Heart left ventricle (tissue), 16 donors: Measurements from ENCODE around the gene PDE5A. TPM values are rescaled to one million over a fixed set of nuclear protein-coding genes. Genes with fewer than 3 reads are reported as not detected.

Source experiments
- ATAC-seq, 4 donors: fragments of 200-7000 bp; cut with Tn5 transposase; one replicate each; pipeline ENCODE4 v1.9.1; 2020 to 2022; ENCODE audit warnings: moderate library complexity in 4 of 4, mild to moderate bottlenecking in 3 of 4, moderate number of reproducible peaks in 1 of 4
- DNase-seq, 5 donors: peaks; one replicate each; pipeline ENCODE4 v3.0.0-alpha.2; 2020
- H3K27ac ChIP-seq, 12 donors: fragments of 200-600 bp; sonication (generic) in 4 of 12; one replicate each; pipeline versions ENCODE4 v1.5.0 to v1.8.0; 2016 to 2022; ENCODE audit warnings: mild to moderate bottlenecking in 2 of 12
- H3K27me3 ChIP-seq, 9 donors: fragments of 200-600 bp; sonication (generic) in 2 of 9; one replicate each; pipeline versions ENCODE4 v1.5.1 to v1.8.0; 2016 to 2022; ENCODE audit warnings: mild to moderate bottlenecking in 3 of 9
- H3K36me3 ChIP-seq, 9 donors: fragments of 200-600 bp; sonication (generic) in 2 of 9; one replicate each; pipeline versions ENCODE4 v1.5.0 to v1.8.0; 2018 to 2022; ENCODE audit warnings: mild to moderate bottlenecking in 2 of 9
- H3K4me1 ChIP-seq, 12 donors: fragments of 200-600 bp; sonication (generic) in 4 of 12; one replicate each; pipeline versions ENCODE4 v1.5.0 to v1.8.0; 2016 to 2022; ENCODE audit warnings: mild to moderate bottlenecking in 3 of 12
- H3K4me3 ChIP-seq, 12 donors: fragments of 200-600 bp; sonication (generic) in 4 of 12; one replicate each; pipeline versions ENCODE4 v1.5.0 to v1.8.0; 2017 to 2022; ENCODE audit warnings: mild to moderate bottlenecking in 9 of 12, moderate library complexity in 4 of 12
- H3K9me3 ChIP-seq, 12 donors: fragments of 200-600 bp; sonication (generic) in 4 of 12; one replicate each; pipeline versions ENCODE4 v1.5.0 to v1.8.0; 2016 to 2022; ENCODE audit warnings: mild to moderate bottlenecking in 1 of 12
- CTCF ChIP-seq, 12 donors: fragments of 200-600 bp; sonication (generic) in 4 of 12; IDR thresholded peaks; one replicate each; pipeline versions ENCODE4 v1.5.0 to v1.8.0; 2018 to 2022; ENCODE audit warnings: antibody characterized with exemption in 12 of 12, mild to moderate bottlenecking in 5 of 12
- POLR2A ChIP-seq, 2 donors: fragments of 450-650 bp; IDR thresholded peaks; one replicate each; pipeline ENCODE4 v1.6.1; 2017; ENCODE audit warnings: antibody characterized with exemption in 2 of 2, mild to moderate bottlenecking in 2 of 2, moderate library complexity in 2 of 2
- WGBS, 4 donors: extraction: QIAGEN DNeasy Blood & Tissue Kit in 2 of 4; methylation state at CpG; one replicate each; pipeline versions ENCODE4 v1.1.5 to v1.1.7; 2013 to 2018; 5-methylcytosine and 5-hydroxymethylcytosine counted together
- intact Hi-C, 10 donors: fragments of 100-400 bp; cut with DNase I; formaldehyde crosslinking; loops; one replicate each; pipeline versions ENCODE4 v1.11.1 to v1.14.2; 2022
- polyA plus RNA-seq, 2 donors: library from polyadenylated mRNA; stranded (reverse); fragments of 200-250 nt; gene quantifications; one replicate each; pipeline ENCODE4 v1.2.3, GENCODE V29; 2013
- total RNA-seq, 9 donors: library from RNA; depleted of rRNA in 2 of 9; stranded (reverse); fragments of >200 nt in 2 of 9; fragmentation: NEBNext Ultra II Directional in 3 of 9; extraction: Animal tissue kit (Norgen Biotek cat#: 25700) in 3 of 9; gene quantifications; one replicate each; pipeline versions ENCODE4 v1.1.0 to v1.2.4, GENCODE V29; 2016 to 2023
- donor health status: ischemic (EF 13 %, LVEDD 7.1; RV severe dilation, severe dysfunction).
- donor health status: healthy with polysubstance abuse.
- donor health status: DM: no; HTN: yes; CAD: no.
- donor health status: DM: no; HTN: no; CAD: no.
- donor health status: ischemic (EF 25% LVEDD 6.9; RV normal size, moderate dysfunction).
- donor health status: ischemic (EF 25% LVEDD 5.7; RV mildly dilated, moderate dysfunction).
- donor health status: healthy.
- donor health status: DM: yes; HTN: yes; CAD: no.
- donor health status: ischemic (EF 35%, LVEDD 5.7; RV mildly dilated, moderate dysfunction).
- donor health status: nonischemic (EF 11% LVEDD 7.7; RV severe dilation, severe dysfunction).
- donor health status: DM: yes; HTN: yes; CAD: no.
- donor health status: PGD.
- donor health status: ischemic (EF 29% LVEDD 5.4; RV normal size, mild dysfunction).
- donor health status: nonischemic (EF 23%, LVEDD 6.1; RV moderate dilation, normal function).

Gene PDE5A
- total and polyA plus RNA-seq, 11 donors, result 1.6 to 20.6 (median 7.3) TPM

DNA sequence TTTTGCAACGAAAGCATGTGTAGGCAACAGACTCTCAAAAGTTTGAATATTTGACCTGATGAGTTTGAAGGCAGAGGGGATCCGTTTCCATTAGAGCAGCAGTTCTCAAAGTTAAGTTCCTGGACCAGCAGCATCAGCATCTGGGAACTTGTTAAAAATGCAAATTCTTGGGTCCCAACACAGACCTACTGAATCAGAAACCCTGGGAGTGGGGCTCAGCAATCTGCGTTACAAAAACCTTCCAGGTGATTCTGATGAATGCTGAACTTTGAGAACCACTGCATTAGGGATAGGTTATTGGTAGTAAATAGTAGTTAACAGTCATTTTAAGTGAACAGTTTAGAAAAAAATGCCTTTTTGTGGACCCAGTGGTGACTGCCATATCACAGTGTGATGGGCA, 98.8 kb downstream of the PDE5A start:
- H3K4me1 ChIP-seq, result peaks cover 0 to 16% (median 0%) of the 10 kb centered on the region in 12 donors
- no peak for ATAC-seq
- H3K4me3 ChIP-seq, result no peak overlapping the region
- H3K9me3 ChIP-seq, result no peaks in the 10 kb centered on the region
- peaks cover 0 to 49% (median 9%) of the 10 kb centered on the region in 9 donors for H3K36me3 ChIP-seq
- no peak overlapping the region for H3K27ac ChIP-seq
- DNase-seq, result no peak
- 83 to 89% (median 86%) methylated on average over 3 of the region's 3 CpGs for WGBS, 4 donors
- intact Hi-C loops, result no loop called here
- TF ChIP-seq POLR2A (IDR thresholded peaks at IDR 0.05) (no peak), CTCF (IDR thresholded peaks at IDR 0.05) (no peak)
- H3K27me3 ChIP-seq, result no peaks in the 10 kb centered on the region

- no peaks in the 10 kb centered on the region for H3K27me3 ChIP-seq
- no peak for TF ChIP-seq CTCF (IDR thresholded peaks at IDR 0.05)
- TF ChIP-seq POLR2A (IDR thresholded peaks at IDR 0.05), result no peak
- DNase-seq (no peak), ATAC-seq (peak in 1 of 4 donors; percentile 7)
- 66 to 74% (median 69%) methylated on average over 2 of the region's 2 CpGs for WGBS, 4 donors
- peaks cover 0 to 16% (median 0%) of the 10 kb centered on the region in 12 donors for H3K4me1 ChIP-seq
- intact Hi-C loops, result no loop called here
- peaks cover 0 to 53% (median 9%) of the 10 kb centered on the region in 9 donors for H3K36me3 ChIP-seq
- H3K9me3 ChIP-seq, result no peaks in the 10 kb centered on the region
- no peak overlapping the region for H3K4me3 ChIP-seq
- H3K27ac ChIP-seq, result peak overlapping the region in 5 of 12 donors; percentile 11 to 61 (median 17)
These were observed 101.6 kb downstream of the PDE5A start for GRCh38 chr4:119526786-119527550.

DNA sequence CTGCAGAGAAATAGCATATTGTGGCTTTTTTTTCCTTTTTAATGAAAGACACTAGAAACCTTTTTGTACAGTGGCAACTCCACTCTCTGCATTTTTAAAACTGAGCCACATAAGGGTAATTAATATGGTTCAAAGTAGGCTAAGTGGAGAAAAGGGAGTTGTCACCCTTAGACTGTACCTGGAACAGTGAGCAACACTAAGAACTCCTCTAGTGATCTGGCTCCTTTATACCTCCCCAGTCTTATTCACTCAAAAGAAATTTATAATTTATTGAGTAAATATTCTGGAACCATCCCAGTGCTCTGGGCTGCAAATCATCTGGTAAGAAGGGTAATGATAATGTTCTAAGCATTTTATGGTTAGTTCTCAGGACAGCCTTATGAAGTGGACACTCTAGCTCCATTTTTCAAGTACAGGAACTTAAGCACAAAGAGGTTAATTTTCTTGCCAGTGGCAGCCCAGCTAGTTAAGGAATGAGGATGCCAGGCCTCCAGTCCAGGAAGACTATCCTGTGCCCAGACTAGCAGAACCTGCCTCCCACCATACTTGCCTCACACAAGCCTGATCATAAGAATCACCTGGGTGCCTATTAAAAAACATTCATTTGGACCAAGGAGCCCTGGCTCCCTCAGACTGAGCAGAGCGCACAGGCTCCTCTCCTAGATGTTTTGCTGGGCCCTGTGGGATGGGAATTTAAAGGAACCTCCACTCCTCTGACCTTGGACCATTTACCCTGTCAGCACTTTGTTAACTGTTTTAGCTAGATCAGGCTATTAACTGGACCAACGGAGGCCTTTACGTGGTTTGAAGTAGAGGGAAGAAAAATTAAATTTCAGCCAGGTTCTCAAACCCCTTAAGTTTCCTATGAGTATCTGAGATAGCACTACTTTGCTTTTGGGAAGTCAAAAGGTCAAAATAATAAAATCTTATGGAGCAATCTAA, 102.6 kb downstream of the PDE5A start:
- ATAC-seq (peak in 2 of 4 donors; percentile 12 to 16), DNase-seq (no peak)
- no peaks in the 10 kb centered on the region for H3K27me3 ChIP-seq
- H3K27ac ChIP-seq, result peak overlapping the region in 6 of 12 donors; percentile 5 to 61 (median 29)
- TF ChIP-seq CTCF (IDR thresholded peaks at IDR 0.05), result no peak
- TF ChIP-seq POLR2A (IDR thresholded peaks at IDR 0.05), result no peak
- H3K9me3 ChIP-seq, result no peaks in the 10 kb centered on the region
- no peak overlapping the region for H3K4me3 ChIP-seq
- H3K36me3 ChIP-seq, result peaks cover 0 to 61% (median 9%) of the 10 kb centered on the region in 9 donors
- peaks cover 0 to 16% (median 0%) of the 10 kb centered on the region in 12 donors for H3K4me1 ChIP-seq
- WGBS, 4 donors, result 59 to 70% (median 64%) methylated on average over 3 of the region's 3 CpGs
- intact Hi-C loops, result no loop called here
